Hepatocyte (in vitro differentiated cells): ENCODE data around the gene ANKRD33.

Experiments used
- CTCF ChIP-seq: fragments of 200-600 bp; sonication (generic); IDR thresholded peaks from 2 replicates; pipeline ENCODE4 v1.5.1; 2016; ENCODE audit warnings: antibody characterized with exemption, mild to moderate bottlenecking; ENCODE audit not compliant: poor library complexity
- EZH2 ChIP-seq: fragments of 200-600 bp; sonication (generic); IDR thresholded peaks from 2 replicates; pipeline ENCODE4 v1.6.1; 2016; ENCODE audit warnings: antibody characterized with exemption, mild to moderate bottlenecking, borderline replicate concordance

DNA sequence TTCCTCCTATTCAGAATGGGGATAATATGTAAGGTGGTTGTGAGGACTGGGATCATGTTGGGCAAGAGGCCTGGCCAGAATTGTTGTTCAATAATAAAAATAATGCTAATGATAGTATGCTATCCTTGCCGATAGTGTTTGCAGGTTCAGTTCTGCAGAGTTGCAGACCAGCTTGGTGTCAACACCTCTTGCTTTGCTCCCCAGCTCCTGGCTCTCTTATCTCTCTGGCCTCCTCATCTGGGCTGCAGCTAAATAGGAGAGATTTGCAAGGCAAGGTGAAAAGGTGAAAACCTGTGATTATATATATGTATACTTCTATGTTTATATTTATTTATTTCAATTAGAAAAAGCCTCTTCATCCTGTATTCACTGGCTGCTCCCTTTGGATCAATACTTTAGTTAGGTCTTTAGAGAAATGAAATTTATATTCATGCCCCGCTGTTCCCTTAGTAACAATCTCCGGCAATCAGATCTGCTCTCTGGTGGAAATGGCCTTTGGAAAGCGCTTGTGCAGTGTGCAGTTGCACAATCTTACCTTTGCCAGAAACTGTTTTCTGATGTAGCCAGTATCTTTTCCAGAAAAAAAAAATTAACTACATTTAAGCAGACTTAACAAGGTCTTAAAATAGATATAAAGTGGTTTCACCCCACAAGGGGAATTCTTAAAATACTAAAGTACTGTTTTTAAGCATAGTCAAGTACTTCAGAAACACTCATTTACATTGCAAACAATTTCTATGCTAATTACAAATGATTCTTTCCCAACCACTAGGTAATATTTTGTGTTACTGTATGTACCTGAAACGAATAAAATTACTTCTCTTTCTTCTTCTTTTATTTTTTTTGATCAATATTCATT is 44.5 kb downstream of the ANKRD33 start:
- TF ChIP-seq CTCF (no peak), EZH2 (no peak)
